Measurements from ENCODE around the gene ZNF587B.

- TF ChIP-seq POLR2A (IDR thresholded peaks at IDR 0.05), result no peak
- TF ChIP-seq, protein P1, sequence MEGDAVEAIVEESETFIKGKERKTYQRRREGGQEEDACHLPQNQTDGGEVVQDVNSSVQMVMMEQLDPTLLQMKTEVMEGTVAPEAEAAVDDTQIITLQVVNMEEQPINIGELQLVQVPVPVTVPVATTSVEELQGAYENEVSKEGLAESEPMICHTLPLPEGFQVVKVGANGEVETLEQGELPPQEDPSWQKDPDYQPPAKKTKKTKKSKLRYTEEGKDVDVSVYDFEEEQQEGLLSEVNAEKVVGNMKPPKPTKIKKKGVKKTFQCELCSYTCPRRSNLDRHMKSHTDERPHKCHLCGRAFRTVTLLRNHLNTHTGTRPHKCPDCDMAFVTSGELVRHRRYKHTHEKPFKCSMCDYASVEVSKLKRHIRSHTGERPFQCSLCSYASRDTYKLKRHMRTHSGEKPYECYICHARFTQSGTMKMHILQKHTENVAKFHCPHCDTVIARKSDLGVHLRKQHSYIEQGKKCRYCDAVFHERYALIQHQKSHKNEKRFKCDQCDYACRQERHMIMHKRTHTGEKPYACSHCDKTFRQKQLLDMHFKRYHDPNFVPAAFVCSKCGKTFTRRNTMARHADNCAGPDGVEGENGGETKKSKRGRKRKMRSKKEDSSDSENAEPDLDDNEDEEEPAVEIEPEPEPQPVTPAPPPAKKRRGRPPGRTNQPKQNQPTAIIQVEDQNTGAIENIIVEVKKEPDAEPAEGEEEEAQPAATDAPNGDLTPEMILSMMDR (IDR thresholded peaks at IDR 0.05), result no peak
- TF ChIP-seq POLR2AphosphoS5 (IDR thresholded peaks at IDR 0.05), result no peak
- no peak for TF ChIP-seq EP300 (IDR thresholded peaks at IDR 0.05)
Observed at GRCh38 chr19:57802269-57802668, 27.8 kb upstream of the ZNF587B start.
